CD4-positive, CD25-positive, alpha-beta regulatory T cell (primary cell): ENCODE results near the gene OSBPL6. TPM values are rescaled to one million over a fixed set of nuclear protein-coding genes. Genes with fewer than 3 reads are reported as not detected.

Experiments used
- ATAC-seq, 2 donors: fragments of 150-1000 bp; cut with Tn5 transposase; one replicate each; pipeline ENCODE4 v1.10.0; 2021; ENCODE audit warnings: low read depth in 2 of 2, moderate number of reproducible peaks in 2 of 2, moderate library complexity in 1 of 2
- DNase-seq, 3 donors: peaks; one replicate each; pipeline versions ENCODE4 v3.0.0 to v3.0.0-alpha.2; 2012 to 2022; ENCODE audit warnings: mixed read lengths in 1 of 3
- H3K27ac ChIP-seq: one replicate; pipeline ENCODE4 v1.7.0; 2013; ENCODE audit warnings: mild to moderate bottlenecking, low read length; ENCODE audit not compliant: insufficient read depth, poor library complexity, severe bottlenecking
- H3K27me3 ChIP-seq: one replicate; pipeline ENCODE4 v1.7.0; 2013; ENCODE audit warnings: low read length; ENCODE audit not compliant: control insufficient read depth, insufficient read depth
- H3K36me3 ChIP-seq: one replicate; pipeline ENCODE4 v1.7.0; 2013; ENCODE audit warnings: mild to moderate bottlenecking, low read length, moderate library complexity; ENCODE audit not compliant: control insufficient read depth, insufficient read depth
- H3K4me1 ChIP-seq: 2 replicates; pipeline ENCODE4 v1.7.0; 2013; ENCODE audit warnings: mild to moderate bottlenecking, low read length; ENCODE audit not compliant: insufficient read depth, control insufficient read depth, poor library complexity, severe bottlenecking
- H3K4me3 ChIP-seq: one replicate; pipeline ENCODE4 v1.7.0; 2013; ENCODE audit warnings: low read depth, mild to moderate bottlenecking, low read length, moderate library complexity
- H3K9me3 ChIP-seq, 2 experiments: 1 replicate in 1 of 2; 2 replicates in 1 of 2; pipeline ENCODE4 v1.7.0; 2013; ENCODE audit warnings: low read length in 2 of 2, mild to moderate bottlenecking in 1 of 2, moderate library complexity in 1 of 2; ENCODE audit not compliant: control insufficient read depth in 2 of 2
- H3K27ac Mint-ChIP-seq, 3 donors: one replicate each; pipeline ENCODE4 v1.8.0; 2020 to 2022; ENCODE audit warnings: mild to moderate bottlenecking in 3 of 3, mixed read lengths in 3 of 3, moderate library complexity in 2 of 3
- H3K27me3 Mint-ChIP-seq: one replicate; pipeline ENCODE4 v1.8.0; 2022; ENCODE audit warnings: mild to moderate bottlenecking, mixed read lengths
- H3K36me3 Mint-ChIP-seq: one replicate; pipeline ENCODE4 v1.8.0; 2020; ENCODE audit warnings: mixed read lengths
- H3K4me1 Mint-ChIP-seq, 4 donors: one replicate each; pipeline ENCODE4 v1.8.0; 2020 to 2022; ENCODE audit warnings: mixed read lengths in 4 of 4, mild to moderate bottlenecking in 1 of 4
- H3K4me3 Mint-ChIP-seq, 4 donors: one replicate each; pipeline ENCODE4 v1.8.0; 2020 to 2022; ENCODE audit warnings: mild to moderate bottlenecking in 4 of 4, mixed read lengths in 4 of 4, moderate library complexity in 3 of 4
- H3K9me3 Mint-ChIP-seq, 7 donors: one replicate each; pipeline ENCODE4 v1.8.0; 2020 to 2022; ENCODE audit warnings: mixed read lengths in 7 of 7, mild to moderate bottlenecking in 3 of 7, moderate library complexity in 2 of 7
- polyA plus RNA-seq, 4 donors: library from polyadenylated mRNA; unstranded; fragments of 300-500 nt; fragmentation: Illumina TruSeq; gene quantifications; one replicate each; pipeline ENCODE4 v1.2.3, GENCODE V29; 2021
- total RNA-seq: library from RNA; stranded (reverse); gene quantifications from one replicate; pipeline ENCODE4 v1.2.3, GENCODE V29; 2022

OSBPL6 gene
- total and polyA plus RNA-seq, 5 donors from 2014 or later = 0.34 TPM; not detected in 4

DNA sequence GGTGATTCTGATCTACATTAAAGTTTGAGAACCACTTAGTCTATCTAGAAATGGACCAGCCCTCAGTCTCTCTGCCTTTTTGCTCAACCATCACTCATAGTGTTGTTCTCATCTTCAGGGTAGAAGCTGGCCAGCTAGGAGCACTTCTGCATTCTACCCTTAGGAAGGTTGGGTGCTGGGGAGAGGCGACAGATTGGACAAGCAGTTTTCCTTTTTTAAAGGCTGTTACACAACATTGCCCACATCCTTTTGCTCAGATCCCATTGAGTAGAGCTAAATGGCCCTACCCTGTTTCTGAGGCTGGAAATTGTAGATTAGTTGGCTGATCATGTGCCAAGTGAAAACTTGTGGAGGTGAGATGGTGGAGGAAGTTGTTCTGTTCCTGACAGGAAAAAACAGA lies 35.6 kb downstream of the OSBPL6 start:
- no peak for ATAC-seq
- no peak overlapping the region for H3K27ac Mint-ChIP-seq
- no peaks in the 10 kb centered on the region for H3K36me3 Mint-ChIP-seq

DNA sequence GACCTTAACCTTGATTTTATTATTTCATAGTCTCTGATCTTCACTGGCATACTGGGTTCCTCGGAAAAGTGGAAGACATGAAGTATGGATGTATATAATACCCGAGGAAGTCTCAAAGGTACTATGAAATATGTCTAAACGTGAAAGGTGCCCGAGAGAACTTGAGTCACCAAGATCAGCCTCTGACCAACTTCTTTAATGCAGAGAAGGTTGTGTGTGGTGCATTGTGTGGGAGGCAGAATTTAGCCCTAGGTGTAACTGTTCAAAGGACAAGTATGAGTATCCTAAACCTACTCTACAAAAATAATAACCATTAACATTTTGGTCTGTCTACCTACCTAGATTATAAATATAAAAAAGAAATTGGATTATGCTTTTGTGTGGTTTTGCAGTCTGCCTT lies 36.1 kb downstream of the OSBPL6 start:
- Mint-ChIP-seq H3K27me3 (peaks cover 16% of the 10 kb centered on the region), H3K4me1 (no peaks in the 10 kb centered on the region), H3K36me3 (no peaks in the 10 kb centered on the region), H3K4me3 (no peak overlapping the region), H3K27ac (no peak overlapping the region), H3K9me3 (peaks cover 0 to 4% (median 0%) of the 10 kb centered on the region in 7 donors)
- no peak overlapping the region for H3K4me3 ChIP-seq
- no peaks in the 10 kb centered on the region for H3K9me3 ChIP-seq
- H3K27ac ChIP-seq = no peak overlapping the region
- peaks cover 4% of the 10 kb centered on the region for H3K27me3 ChIP-seq
- H3K4me1 ChIP-seq = no peaks in the 10 kb centered on the region
- ATAC-seq (no peak), DNase-seq (no peak)
- H3K36me3 ChIP-seq = no peaks in the 10 kb centered on the region

More for the DNA sequence above, 35.6 kb downstream of the OSBPL6 start:
- no peak for DNase-seq
- H3K9me3 Mint-ChIP-seq = peaks cover 0 to 6% (median 0%) of the 10 kb centered on the region in 7 donors
- H3K4me3 Mint-ChIP-seq = no peak overlapping the region
- Histone ChIP-seq H3K36me3 (no peaks in the 10 kb centered on the region), H3K4me1 (no peaks in the 10 kb centered on the region), H3K9me3 (no peaks in the 10 kb centered on the region), H3K27me3 (peaks cover 4% of the 10 kb centered on the region), H3K4me3 (no peak overlapping the region), H3K27ac (no peak overlapping the region)
- peaks cover 20% of the 10 kb centered on the region for H3K27me3 Mint-ChIP-seq
- no peaks in the 10 kb centered on the region for H3K4me1 Mint-ChIP-seq

DNA sequence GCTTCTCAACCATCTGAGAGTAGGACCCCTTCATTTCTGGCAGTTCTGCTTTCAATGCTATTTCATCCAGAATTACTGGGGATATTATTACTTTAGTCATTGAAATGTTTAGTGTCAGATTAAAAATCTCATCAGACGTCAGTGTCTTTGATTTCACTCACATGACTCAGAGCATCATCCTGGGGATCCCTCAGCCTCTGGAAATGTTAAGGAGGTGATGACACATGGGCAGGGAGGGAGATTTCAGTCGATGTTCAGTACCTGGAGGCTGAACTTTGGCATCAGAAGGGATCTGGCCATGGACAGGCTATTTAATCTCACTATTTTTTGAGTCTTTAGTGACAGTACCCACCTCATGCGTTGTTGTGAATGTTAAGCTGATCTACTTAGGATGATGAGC lies 39.1 kb downstream of the OSBPL6 start:
- DNase-seq = no peak
- Mint-ChIP-seq H3K4me3 (no peak overlapping the region), H3K4me1 (no peaks in the 10 kb centered on the region), H3K9me3 (peaks cover 0 to 2% (median 0%) of the 10 kb centered on the region in 7 donors), H3K27ac (no peak overlapping the region), H3K36me3 (no peaks in the 10 kb centered on the region), H3K27me3 (peaks cover 9% of the 10 kb centered on the region)
- Histone ChIP-seq H3K4me1 (no peaks in the 10 kb centered on the region), H3K27me3 (peaks cover 2% of the 10 kb centered on the region), H3K36me3 (no peaks in the 10 kb centered on the region), H3K27ac (no peak overlapping the region), H3K4me3 (no peak overlapping the region), H3K9me3 (no peaks in the 10 kb centered on the region)
- no peak for ATAC-seq

DNA sequence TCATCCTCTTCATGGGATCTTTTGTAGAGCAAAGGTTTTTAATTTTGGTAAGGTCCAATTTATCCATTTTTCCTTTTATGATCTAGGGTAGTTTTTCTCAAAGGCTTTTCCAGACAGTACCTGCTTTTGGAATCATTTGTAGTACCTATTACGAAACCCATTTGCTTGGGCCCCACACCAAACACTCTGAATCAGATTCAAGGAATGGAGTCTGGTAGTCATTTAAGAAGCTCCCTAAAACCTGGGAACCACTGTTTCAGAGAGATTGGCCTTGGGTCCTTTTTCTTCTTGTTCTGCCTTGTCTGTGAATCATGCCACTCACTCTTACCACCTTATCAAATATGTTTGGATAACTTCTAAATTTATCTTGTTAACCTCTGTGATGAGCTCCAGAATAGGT lies 40.3 kb downstream of the OSBPL6 start:
- Histone ChIP-seq H3K36me3 (no peaks in the 10 kb centered on the region), H3K9me3 (no peaks in the 10 kb centered on the region), H3K27me3 (peaks cover 2% of the 10 kb centered on the region), H3K4me3 (no peak overlapping the region), H3K4me1 (no peaks in the 10 kb centered on the region), H3K27ac (no peak overlapping the region)
- H3K27me3 Mint-ChIP-seq = peaks cover 9% of the 10 kb centered on the region
- no peaks in the 10 kb centered on the region for H3K4me1 Mint-ChIP-seq
- ATAC-seq = no peak
- H3K4me3 Mint-ChIP-seq = no peak overlapping the region
- no peak overlapping the region for H3K27ac Mint-ChIP-seq
- DNase-seq = no peak
- peaks cover 0 to 2% (median 0%) of the 10 kb centered on the region in 7 donors for H3K9me3 Mint-ChIP-seq
- H3K36me3 Mint-ChIP-seq = no peaks in the 10 kb centered on the region

DNA sequence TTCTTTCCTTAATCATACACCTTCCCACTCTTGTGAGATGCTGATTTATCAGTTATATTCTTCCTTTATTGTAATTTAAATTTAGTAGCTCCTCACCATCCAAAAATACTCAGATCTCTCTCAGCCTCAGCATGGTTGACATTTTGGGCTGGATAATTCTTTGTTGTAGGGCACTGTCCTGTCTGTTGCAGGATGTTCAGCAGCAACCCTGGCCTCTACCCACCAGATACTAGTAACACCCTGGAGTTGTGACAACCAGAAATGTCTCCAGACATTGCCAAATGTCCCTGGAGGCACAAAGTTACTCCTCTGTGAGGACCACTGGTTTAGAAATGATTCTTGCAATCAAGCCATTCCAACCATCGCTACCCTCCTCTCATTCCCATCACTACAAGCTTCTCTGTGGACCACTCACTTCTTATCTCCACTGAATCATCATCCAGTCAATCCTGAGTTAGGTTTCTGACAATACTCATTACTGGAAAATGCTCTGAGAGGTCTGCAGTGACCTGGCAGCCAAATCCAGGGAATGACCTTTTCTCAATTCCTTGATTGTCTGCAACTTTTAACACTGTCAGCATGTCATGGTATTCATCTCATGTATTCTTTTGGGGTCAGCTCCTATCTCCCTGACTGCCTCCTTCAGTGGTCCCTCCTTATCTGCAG lies 43.3 kb downstream of the OSBPL6 start:
- DNase-seq (no peak), ATAC-seq (no peak)
- H3K27ac ChIP-seq = no peak overlapping the region
- H3K4me3 Mint-ChIP-seq = no peak overlapping the region
- H3K27me3 Mint-ChIP-seq = peaks cover 4% of the 10 kb centered on the region
- no peak overlapping the region for H3K4me3 ChIP-seq
- H3K27me3 ChIP-seq = peaks cover 2% of the 10 kb centered on the region
- no peaks in the 10 kb centered on the region for H3K36me3 ChIP-seq
- H3K9me3 ChIP-seq = no peaks in the 10 kb centered on the region
- H3K27ac Mint-ChIP-seq = no peak overlapping the region
- peaks cover 0 to 1% (median 0%) of the 10 kb centered on the region in 7 donors for H3K9me3 Mint-ChIP-seq
- no peaks in the 10 kb centered on the region for H3K4me1 ChIP-seq
- no peaks in the 10 kb centered on the region for H3K4me1 Mint-ChIP-seq
- no peaks in the 10 kb centered on the region for H3K36me3 Mint-ChIP-seq

DNA sequence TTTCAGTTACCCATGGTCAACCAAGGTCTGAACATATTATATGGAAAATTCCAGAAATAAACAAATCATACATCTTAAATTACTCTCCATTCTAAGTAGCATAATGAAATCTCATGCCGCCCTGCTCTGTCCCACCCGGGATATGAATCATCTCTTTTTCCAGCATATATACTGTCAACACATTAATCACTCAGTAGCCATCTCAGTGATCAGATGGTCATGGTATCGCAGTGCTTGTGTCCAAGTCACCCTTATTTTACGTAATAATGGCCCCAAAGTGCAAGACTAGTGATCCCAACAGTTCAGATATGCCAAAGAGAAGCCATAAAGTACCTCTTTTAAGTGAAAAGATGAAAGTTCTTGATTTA lies 43.8 kb downstream of the OSBPL6 start:
- H3K27me3 ChIP-seq = peaks cover 2% of the 10 kb centered on the region
- H3K4me1 ChIP-seq = no peaks in the 10 kb centered on the region
- no peak overlapping the region for H3K4me3 ChIP-seq
- no peaks in the 10 kb centered on the region for H3K36me3 Mint-ChIP-seq
- no peaks in the 10 kb centered on the region for H3K9me3 ChIP-seq
- peaks cover 0 to 1% (median 0%) of the 10 kb centered on the region in 7 donors for H3K9me3 Mint-ChIP-seq
- no peak overlapping the region for H3K4me3 Mint-ChIP-seq
- peaks cover 4% of the 10 kb centered on the region for H3K27me3 Mint-ChIP-seq
- DNase-seq (no peak), ATAC-seq (no peak)
- no peaks in the 10 kb centered on the region for H3K4me1 Mint-ChIP-seq
- H3K27ac Mint-ChIP-seq = no peak overlapping the region
- no peak overlapping the region for H3K27ac ChIP-seq
- H3K36me3 ChIP-seq = no peaks in the 10 kb centered on the region

DNA sequence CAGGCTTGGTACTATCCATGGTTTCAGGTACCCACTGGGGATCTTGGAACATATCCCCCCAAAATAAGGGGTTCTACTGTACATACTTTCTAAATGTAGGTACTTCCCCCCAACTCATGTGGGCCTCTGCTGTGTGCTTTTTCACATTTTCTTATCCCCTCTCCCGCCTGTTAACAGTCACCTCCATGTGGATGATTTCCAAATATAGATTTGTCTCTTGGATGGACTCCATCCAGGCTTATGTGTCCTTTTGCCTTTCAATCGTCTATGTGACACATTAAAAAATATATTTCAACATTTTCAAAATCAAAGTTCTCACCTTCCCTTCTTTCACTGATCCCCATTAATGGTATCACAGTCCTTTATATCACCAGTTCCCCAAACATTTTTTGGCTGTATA lies 44.4 kb downstream of the OSBPL6 start:
- Histone ChIP-seq H3K9me3 (no peaks in the 10 kb centered on the region), H3K4me1 (no peaks in the 10 kb centered on the region), H3K27ac (no peak overlapping the region), H3K36me3 (no peaks in the 10 kb centered on the region), H3K4me3 (no peak overlapping the region), H3K27me3 (peaks cover 2% of the 10 kb centered on the region)
- Mint-ChIP-seq H3K4me3 (no peak overlapping the region), H3K36me3 (no peaks in the 10 kb centered on the region), H3K4me1 (no peaks in the 10 kb centered on the region), H3K27ac (no peak overlapping the region), H3K9me3 (peaks cover 0 to 1% (median 0%) of the 10 kb centered on the region in 7 donors), H3K27me3 (peaks cover 10% of the 10 kb centered on the region)
- ATAC-seq = no peak
- no peak for DNase-seq

DNA sequence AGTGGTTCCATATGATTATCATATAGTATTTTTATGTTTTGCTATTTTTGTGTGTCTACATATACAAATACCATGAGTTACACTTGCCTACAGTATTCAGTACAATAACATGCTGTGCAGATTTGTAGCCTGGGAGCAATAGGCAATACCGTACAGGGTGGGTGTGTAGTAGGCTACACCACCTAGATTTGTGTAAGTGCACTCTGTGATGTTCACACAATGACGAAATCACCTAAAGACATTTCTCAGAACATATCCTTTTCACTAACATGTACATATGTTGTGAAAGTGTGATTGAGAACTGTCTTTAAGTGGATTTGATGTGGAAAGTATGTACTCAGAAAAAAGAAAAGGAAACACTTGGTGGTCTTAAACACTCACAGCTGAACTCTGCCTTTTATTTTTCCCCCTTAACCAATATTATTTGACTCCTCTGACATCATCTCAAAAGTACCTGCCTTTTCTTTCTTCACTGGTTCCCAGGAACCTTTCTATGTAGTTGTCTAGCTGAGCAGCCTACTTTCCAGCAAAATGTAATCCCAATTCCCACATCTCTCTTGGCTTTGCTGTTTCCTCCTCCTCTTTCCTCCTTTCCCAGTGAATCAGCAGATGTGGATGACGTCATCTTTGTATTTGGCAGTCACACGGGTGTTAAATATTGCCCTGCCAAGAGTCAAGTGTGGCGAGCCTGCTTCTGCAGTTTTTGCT lies 47.7 kb downstream of the OSBPL6 start:
- DNase-seq (no peak), ATAC-seq (no peak)
- Histone ChIP-seq H3K4me1 (no peaks in the 10 kb centered on the region), H3K9me3 (no peaks in the 10 kb centered on the region), H3K36me3 (no peaks in the 10 kb centered on the region), H3K27ac (no peak overlapping the region), H3K27me3 (peaks cover 2% of the 10 kb centered on the region), H3K4me3 (no peak overlapping the region)
- no peak overlapping the region for H3K27ac Mint-ChIP-seq
- no peaks in the 10 kb centered on the region for H3K4me1 Mint-ChIP-seq
- peaks cover 17% of the 10 kb centered on the region for H3K27me3 Mint-ChIP-seq
- H3K36me3 Mint-ChIP-seq = no peaks in the 10 kb centered on the region
- no peak overlapping the region for H3K4me3 Mint-ChIP-seq
- H3K9me3 Mint-ChIP-seq = peaks cover 0 to 4% (median 0%) of the 10 kb centered on the region in 7 donors
